Measurements from ENCODE around the gene HCRTR1.

HCRTR1 gene

GRCh38 chr1:31626223-31627207 is 9.0 kb downstream of the HCRTR1 start:
- no peak for DNase-seq

GRCh38 chr1:31627301-31627929 is 9.9 kb downstream of the HCRTR1 start:
- DNase-seq = no peak

GRCh38 chr1:31627930-31628559 is 10.6 kb downstream of the HCRTR1 start:
- DNase-seq = no peak

- DNase-seq = no peak
These were observed 11.6 kb downstream of the HCRTR1 start for GRCh38 chr1:31628931-31629556.

GRCh38 chr1:31632649-31633048 is 15.2 kb downstream of the HCRTR1 start:
- DNase-seq = no peak

GRCh38 chr1:31633117-31633516 is 15.6 kb downstream of the HCRTR1 start:
- DNase-seq = no peak

GRCh38 chr1:31637915-31638673 is 20.6 kb downstream of the HCRTR1 start:
- no peak for DNase-seq

- no peak for DNase-seq
These were observed 22.1 kb downstream of the HCRTR1 start for GRCh38 chr1:31639543-31639942.

GRCh38 chr1:31640179-31640578 is 22.7 kb downstream of the HCRTR1 start:
- DNase-seq = no peak

GRCh38 chr1:31640964-31641363 is 23.5 kb downstream of the HCRTR1 start:
- no peak for DNase-seq

GRCh38 chr1:31642366-31642765 is 24.9 kb downstream of the HCRTR1 start:
- DNase-seq = no peak

GRCh38 chr1:31642897-31643296 is 25.4 kb downstream of the HCRTR1 start:
- no peak for DNase-seq

GRCh38 chr1:31643976-31644559 is 26.6 kb downstream of the HCRTR1 start:
- DNase-seq = no peak

GRCh38 chr1:31644560-31645273 is 27.2 kb downstream of the HCRTR1 start, which contains the start of gene PEF1:
PEF1 (minus strand) TSS chr1:31644876; CDS start chr1:31644864, 12 bp downstream.
- DNase-seq = peak; percentile 96

GRCh38 chr1:31645274-31645568 is 27.7 kb downstream of the HCRTR1 start:
- no peak for DNase-seq

- DNase-seq = no peak
These were observed 28.9 kb downstream of the HCRTR1 start for GRCh38 chr1:31646259-31646960.

GRCh38 chr1:31647106-31647505 is 29.6 kb downstream of the HCRTR1 start:
- no peak for DNase-seq

- DNase-seq = no peak
These were observed 30.7 kb downstream of the HCRTR1 start for GRCh38 chr1:31648190-31648589.

GRCh38 chr1:31648641-31649357 is 31.3 kb downstream of the HCRTR1 start:
- DNase-seq = no peak

Measured in GDM1 (cell line).